GM12878 (cell line): Measurements from ENCODE around the gene LRRC8D. TPM values are rescaled to one million over a fixed set of nuclear protein-coding genes. Genes with fewer than 3 reads are reported as not detected.

Experiments
- ATAC-seq: fragments of 200-7000 bp; cut with Tn5 transposase; 3 replicates; pipeline ENCODE4 v1.9.1; 2020; ENCODE audit warnings: mild to moderate bottlenecking, moderate library complexity
- BruUV-seq: library from RNA; stranded (reverse); fragments of 400-500 nt; replicated peaks from 2 replicates; lab custom pipeline; 2021; lab: Mats Ljungman, UMichigan
- CTCF ChIA-PET: fragments of 300-600 bp; sonication (Branson Sonifier 250); formaldehyde crosslinking; extraction: SDS; loops from one replicate; lab custom pipeline; 2021; ENCODE audit warnings: inconsistent platforms; lab: Yijun Ruan, JAX
- POLR2A ChIA-PET: fragments of 350-600 bp; formaldehyde crosslinking; extraction: SDS; loops from one replicate; lab custom pipeline; 2021; ENCODE audit warnings: inconsistent platforms; lab: Charles Lee
- RAD21 ChIA-PET: fragments of 300-600 bp; sonication (Branson Sonifier 250); formaldehyde crosslinking; loops from one replicate; lab custom pipeline; 2023; ENCODE audit warnings: antibody characterized with exemption; ENCODE audit not compliant: unreplicated experiment; lab: Charles Lee
- SMC1A ChIA-PET: fragments of 300-600 bp; sonication (Branson Sonifier 250); formaldehyde crosslinking; loops from one replicate; lab custom pipeline; 2023; ENCODE audit not compliant: unreplicated experiment, uncharacterized antibody; lab: Charles Lee
- DNase-seq: peaks from one replicate; pipeline ENCODE4 v3.0.0-alpha.2; 2011; ENCODE audit warnings: low read depth, low spot score
- FAIRE-seq: peaks from 3 replicates; lab custom pipeline; 2011; peaks lifted over from hg19 to GRCh38; lab: Jason Lieb, UNC
- H2AFZ ChIP-seq: 2 replicates; pipeline ENCODE4 v1.6.0; 2011; ENCODE audit warnings: low read depth, low read length, control low read depth; ENCODE audit not compliant: control insufficient read depth
- H3K27ac ChIP-seq: 2 replicates; pipeline ENCODE4 v1.5.1; 2011; ENCODE audit warnings: control low read depth; ENCODE audit not compliant: control insufficient read depth, insufficient read depth
- H3K27me3 ChIP-seq, 2 experiments: replicated peaks in 1 of 2; 2 replicates each; pipeline versions ENCODE4 v1.6.0 to v1.6.1; 2011; ENCODE audit warnings: low read length in 1 of 2; ENCODE audit not compliant: control insufficient read depth in 2 of 2, insufficient read depth in 2 of 2
- H3K36me3 ChIP-seq, 2 experiments: 2 replicates each; pipeline ENCODE4 v1.5.1; 2011; ENCODE audit warnings: low read length in 1 of 2; ENCODE audit not compliant: control insufficient read depth in 2 of 2, insufficient read depth in 2 of 2
- H3K4me1 ChIP-seq: 2 replicates; pipeline ENCODE4 v1.6.1; 2011; ENCODE audit warnings: mild to moderate bottlenecking, low read length, moderate library complexity, mixed read lengths; ENCODE audit not compliant: control insufficient read depth, insufficient read depth
- H3K4me2 ChIP-seq: 2 replicates; pipeline ENCODE4 v1.6.0; 2011; ENCODE audit warnings: control low read depth; ENCODE audit not compliant: control insufficient read depth, insufficient read depth
- H3K4me3 ChIP-seq: fragments of 200-600 bp; sonication (generic); 2 replicates; pipeline ENCODE4 v1.5.1; 2016
- H3K79me2 ChIP-seq: 2 replicates; pipeline ENCODE4 v1.6.0; 2011; ENCODE audit warnings: low read length; ENCODE audit not compliant: control insufficient read depth, insufficient read depth
- H3K9ac ChIP-seq: 2 replicates; pipeline ENCODE4 v1.8.0; 2011; ENCODE audit warnings: low read length, control low read depth, mixed read lengths; ENCODE audit not compliant: control insufficient read depth, insufficient read depth
- H3K9me3 ChIP-seq: replicated peaks from 3 replicates; pipeline ENCODE4 v1.5.1; 2011; ENCODE audit warnings: mild to moderate bottlenecking, low read length; ENCODE audit not compliant: control insufficient read depth, insufficient read depth
- H4K20me1 ChIP-seq: 2 replicates; pipeline ENCODE4 v1.6.0; 2011; ENCODE audit not compliant: control insufficient read depth, insufficient read depth
- EP300 ChIP-seq, 2 experiments: fragments of 150-350 bp in 1 of 2; IDR thresholded peaks; 2 replicates each; pipeline ENCODE4 v1.6.1; 2011 to 2012; ENCODE audit warnings: low read depth in 2 of 2, low read length in 2 of 2, borderline replicate concordance in 1 of 2, improper control_type of control experiment in 1 of 2, inconsistent platforms in 1 of 2; ENCODE audit not compliant: control insufficient read depth in 1 of 2
- KDM1A ChIP-seq: fragments of 200-600 bp; sonication (generic); IDR thresholded peaks from 2 replicates; pipeline ENCODE4 v1.6.1; 2016; ENCODE audit warnings: borderline replicate concordance
- KLF5 ChIP-seq: fragments of 450-650 bp; IDR thresholded peaks from 2 replicates; pipeline ENCODE4 v1.6.1; 2014; ENCODE audit warnings: mild to moderate bottlenecking; ENCODE audit not compliant: partially characterized antibody
- MTA2 ChIP-seq: fragments of 450-650 bp; IDR thresholded peaks from 2 replicates; pipeline ENCODE4 v1.6.1; 2016; ENCODE audit warnings: low read depth, mild to moderate bottlenecking, moderate library complexity
- MYC ChIP-seq: IDR thresholded peaks from 2 replicates; pipeline ENCODE4 v1.6.1; 2011; ENCODE audit warnings: mild to moderate bottlenecking, low read length, moderate library complexity, inconsistent platforms; ENCODE audit not compliant: insufficient read depth, insufficient replicate concordance, insufficient read length, severe bottlenecking
- NRF1 ChIP-seq: conservative IDR thresholded peaks from 2 replicates; pipeline ENCODE4 v1.6.1; 2011; ENCODE audit warnings: mild to moderate bottlenecking, low read depth, low read length, improper control_type of control experiment
- RB1 ChIP-seq: fragments of 450-650 bp; formaldehyde crosslinking; IDR thresholded peaks from 2 replicates; pipeline ENCODE4 v1.6.1; 2017; ENCODE audit warnings: mild to moderate bottlenecking, borderline replicate concordance
- SPI1 ChIP-seq: IDR thresholded peaks from 2 replicates; pipeline ENCODE4 v1.6.1; 2011; ENCODE audit warnings: low read depth, mild to moderate bottlenecking, low read length, moderate library complexity, borderline replicate concordance; ENCODE audit not compliant: insufficient read depth
- SREBF1 ChIP-seq: IDR thresholded peaks from 2 replicates; pipeline ENCODE4 v1.6.1; 2012; ENCODE audit warnings: mild to moderate bottlenecking, low read length
- TCF12 ChIP-seq: IDR thresholded peaks from 2 replicates; pipeline ENCODE4 v1.6.1; 2011; ENCODE audit warnings: low read depth, mild to moderate bottlenecking, low read length
- YY1 ChIP-seq: IDR thresholded peaks from 2 replicates; pipeline ENCODE4 v1.6.1; 2011; ENCODE audit warnings: low read depth, mild to moderate bottlenecking, low read length
- ZNF687 ChIP-seq: fragments of 450-650 bp; IDR thresholded peaks from 2 replicates; pipeline ENCODE4 v1.6.1; 2017; ENCODE audit warnings: mild to moderate bottlenecking, moderate library complexity
- WGBS: methylation state at CpG from one replicate; pipeline ENCODE4 v1.1.6; 2016; ENCODE audit warnings: low lambda C conversion rate; ENCODE audit not compliant: insufficient replicate concordance, insufficient coverage; ENCODE audit errors: missing lambda C conversion rate; 5-methylcytosine and 5-hydroxymethylcytosine counted together
- in situ Hi-C: fragments of 300-500 bp; cut with MboI; formaldehyde crosslinking; loops from 9 replicates; pipeline ENCODE4 v1.14.3; 2018; ENCODE audit warnings: mixed read lengths
- intact Hi-C: fragments of 100-400 bp; cut with micrococcal nuclease; formaldehyde crosslinking; loops from one replicate; pipeline ENCODE4 v1.14.2; 2022; ENCODE audit not compliant: unreplicated experiment
- polyA plus RNA-seq, 11 experiments: library from polyadenylated mRNA; depleted of rRNA in 4 of 11; unstranded in 6 of 11; stranded (reverse) in 5 of 11; fragments of >200 nt; fragmentation: Nextera tagmentation in 4 of 11; fragmentation: Illumina TruSeq in 1 of 11; extraction: Ambion mirVana in 4 of 11; extraction: Trizol in 1 of 11; gene quantifications; 1 replicate in 1 of 11; 2 replicates in 10 of 11; pipeline versions ENCODE4 v1.2.1 to v1.2.3, GENCODE V29; 2011 to 2016; ENCODE audit warnings: inconsistent platforms in 2 of 11, missing spikeins in 2 of 11, low read depth in 1 of 11
- total RNA-seq, 4 experiments: library from RNA; depleted of rRNA in 3 of 4; stranded (reverse); fragments of >200 nt in 3 of 4; fragmentation: Illumina TruSeq in 1 of 4; extraction: Trizol in 1 of 4; gene quantifications; 2 replicates each; pipeline versions ENCODE4 v1.2.1 to v1.2.3, GENCODE V29; 2013 to 2021

Gene LRRC8D
- total and polyA plus RNA-seq, 10 of the 15 experiments (the other 5 are each of a cell fraction or from before 2014, with no cell fraction given): 5.6 to 44.1 (median 26.8) TPM

GRCh38 chr1:89898695-89899470, 78.1 kb downstream of the LRRC8D start:
- H3K79me2 ChIP-seq: no peaks in the 10 kb centered on the region
- no peak overlapping the region for H3K4me2 ChIP-seq
- no peak for DNase-seq
- BruUV-seq: no TSS peak
- WGBS: 98% methylated on average over 7 of the region's 7 CpGs
- H3K9me3 ChIP-seq: no peaks in the 10 kb centered on the region
- no peak overlapping the region for H3K4me3 ChIP-seq
- POLR2A ChIA-PET: interaction anchor here (1.2 kb wide), 1 partner anchor 98 kb away, joined by 3 read pairs; no protein-coding TSS in a partner anchor
- no peaks in the 10 kb centered on the region; a peak in 1 of 4 replicates for H3K36me3 ChIP-seq
- RAD21 ChIA-PET: interaction anchor here (0.6 to 0.7 kb wide), 2 partner anchors 50 to 77 kb away, joined by 3 read pairs; no protein-coding TSS in a partner anchor
- no peak overlapping the region for H3K9ac ChIP-seq
- TF ChIP-seq SREBF1 (no peak), KDM1A (no peak), SPI1 (no peak), RB1 (no peak), YY1 (no peak), TCF12 (no peak), MYC (no peak), KLF5 (no peak), MTA2 (no peak), EP300 (IDR thresholded peaks at IDR 0.05; ENCODE audit: borderline replicate concordance in 1 of 2, control insufficient read depth in 1 of 2, low read depth in 2 of 2, low read length in 2 of 2) (no peak), ZNF687 (no peak), NRF1 (no peak)
- no peak overlapping the region for H2AFZ ChIP-seq
- CTCF ChIA-PET: interaction anchor here (1.1 kb wide), 1 partner anchor 19 kb away, joined by 4 read pairs; no protein-coding TSS in a partner anchor
- SMC1A ChIA-PET: interaction anchor here (0.7 to 2.0 kb wide), 4 partner anchors 15 to 73 kb away, joined by 3 to 5 read pairs (median 4); no protein-coding TSS in a partner anchor
- intact Hi-C loops: no loop called here
- in situ Hi-C loops: no loop called here
- FAIRE-seq: no peak
- peaks cover 6% of the 10 kb centered on the region; the same call in 1 of the 2 replicates for H3K4me1 ChIP-seq
- H3K27ac ChIP-seq: no peak overlapping the region
- no peak for ATAC-seq
- no peaks in the 10 kb centered on the region for H4K20me1 ChIP-seq
- no peaks in the 10 kb centered on the region for H3K27me3 ChIP-seq
